Liver (tissue), 3 donors: ENCODE measurements around the gene CYB561A3.

Experiments used
- CTCF ChIP-seq: fragments of 150-350 bp; IDR thresholded peaks from 2 replicates; pipeline ENCODE4 v1.5.1; 2017; ENCODE audit warnings: improper control_type of control experiment, low read depth, low read length; ENCODE audit not compliant: missing input control
- GABPA ChIP-seq, 2 donors: IDR thresholded peaks in 1 of 2; conservative IDR thresholded peaks in 1 of 2; 2 replicates each; pipeline ENCODE4 v1.6.1; 2016; ENCODE audit warnings: antibody characterized with exemption in 2 of 2, mild to moderate bottlenecking in 1 of 2, moderate library complexity in 1 of 2
- JUND ChIP-seq, 2 donors: IDR thresholded peaks; 2 replicates each; pipeline ENCODE4 v1.6.1; 2016; ENCODE audit warnings: antibody characterized with exemption in 2 of 2
- MAX ChIP-seq: IDR thresholded peaks from 2 replicates; pipeline ENCODE4 v1.6.1; 2016; ENCODE audit warnings: antibody characterized with exemption
- YY1 ChIP-seq: IDR thresholded peaks from 2 replicates; pipeline ENCODE4 v1.6.1; 2016; ENCODE audit warnings: antibody characterized with exemption, mild to moderate bottlenecking
- ZBTB33 ChIP-seq: IDR thresholded peaks from 2 replicates; pipeline ENCODE4 v1.6.1; 2016; ENCODE audit warnings: antibody characterized with exemption
- TF ChIP-seq, protein P1 (sequence below): IDR thresholded peaks from 2 replicates; pipeline ENCODE4 v1.6.1; 2016; ENCODE audit warnings: antibody characterized with exemption, mild to moderate bottlenecking
- donor health status: healthy.
- donor health status: healthy.

GRCh38 chr11:61337706-61338470, 23.8 kb downstream of the CYB561A3 start:
- TF ChIP-seq JUND (IDR thresholded peaks at IDR 0.05) (no peak), CTCF (no peak), YY1 (no peak), MAX (no peak), ZBTB33 (no peak), GABPA (IDR thresholded peaks at IDR 0.05 in 1 of 2, conservative IDR thresholded peaks at IDR 0.05 in 1 of 2) (no peak)
- TF ChIP-seq, protein P1, sequence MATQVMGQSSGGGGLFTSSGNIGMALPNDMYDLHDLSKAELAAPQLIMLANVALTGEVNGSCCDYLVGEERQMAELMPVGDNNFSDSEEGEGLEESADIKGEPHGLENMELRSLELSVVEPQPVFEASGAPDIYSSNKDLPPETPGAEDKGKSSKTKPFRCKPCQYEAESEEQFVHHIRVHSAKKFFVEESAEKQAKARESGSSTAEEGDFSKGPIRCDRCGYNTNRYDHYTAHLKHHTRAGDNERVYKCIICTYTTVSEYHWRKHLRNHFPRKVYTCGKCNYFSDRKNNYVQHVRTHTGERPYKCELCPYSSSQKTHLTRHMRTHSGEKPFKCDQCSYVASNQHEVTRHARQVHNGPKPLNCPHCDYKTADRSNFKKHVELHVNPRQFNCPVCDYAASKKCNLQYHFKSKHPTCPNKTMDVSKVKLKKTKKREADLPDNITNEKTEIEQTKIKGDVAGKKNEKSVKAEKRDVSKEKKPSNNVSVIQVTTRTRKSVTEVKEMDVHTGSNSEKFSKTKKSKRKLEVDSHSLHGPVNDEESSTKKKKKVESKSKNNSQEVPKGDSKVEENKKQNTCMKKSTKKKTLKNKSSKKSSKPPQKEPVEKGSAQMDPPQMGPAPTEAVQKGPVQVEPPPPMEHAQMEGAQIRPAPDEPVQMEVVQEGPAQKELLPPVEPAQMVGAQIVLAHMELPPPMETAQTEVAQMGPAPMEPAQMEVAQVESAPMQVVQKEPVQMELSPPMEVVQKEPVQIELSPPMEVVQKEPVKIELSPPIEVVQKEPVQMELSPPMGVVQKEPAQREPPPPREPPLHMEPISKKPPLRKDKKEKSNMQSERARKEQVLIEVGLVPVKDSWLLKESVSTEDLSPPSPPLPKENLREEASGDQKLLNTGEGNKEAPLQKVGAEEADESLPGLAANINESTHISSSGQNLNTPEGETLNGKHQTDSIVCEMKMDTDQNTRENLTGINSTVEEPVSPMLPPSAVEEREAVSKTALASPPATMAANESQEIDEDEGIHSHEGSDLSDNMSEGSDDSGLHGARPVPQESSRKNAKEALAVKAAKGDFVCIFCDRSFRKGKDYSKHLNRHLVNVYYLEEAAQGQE, result no peak
